Mucosa of descending colon (tissue), 3 donors: Measurements from ENCODE around the gene MARK3. TPM values are rescaled to one million over a fixed set of nuclear protein-coding genes. Genes with fewer than 3 reads are reported as not detected.
A peak's percentile ranks its signal among the peaks of the same experiment; 100 is the strongest.

Experiments used
- ATAC-seq: fragments of 200-7000 bp; cut with Tn5 transposase; one replicate; pipeline ENCODE4 v1.9.1; 2020; ENCODE audit warnings: mild to moderate bottlenecking, moderate library complexity
- DNase-seq, 3 donors: peaks; one replicate each; pipeline ENCODE4 v3.0.0-alpha.2; 2020
- H3K36me3 ChIP-seq: fragments of 200-600 bp; one replicate; pipeline ENCODE4 v1.8.0; 2021; ENCODE audit warnings: low read depth, mild to moderate bottlenecking
- H3K4me1 ChIP-seq: fragments of 200-600 bp; one replicate; pipeline ENCODE4 v1.8.0; 2021; ENCODE audit warnings: low read depth, mild to moderate bottlenecking
- H3K4me3 ChIP-seq: fragments of 200-600 bp; one replicate; pipeline ENCODE4 v1.8.0; 2021; ENCODE audit warnings: mild to moderate bottlenecking
- H3K9me3 ChIP-seq: fragments of 200-600 bp; one replicate; pipeline ENCODE4 v1.8.0; 2021; ENCODE audit warnings: mild to moderate bottlenecking
- CTCF ChIP-seq: fragments of 200-600 bp; IDR thresholded peaks from one replicate; pipeline ENCODE4 v1.8.0; 2022; ENCODE audit warnings: antibody characterized with exemption, mild to moderate bottlenecking
- intact Hi-C, 2 donors: fragments of 100-400 bp; cut with DNase I in 1 of 2; cut with micrococcal nuclease in 1 of 2; formaldehyde crosslinking; loops; one replicate each; pipeline versions ENCODE4 v1.11.0 to v1.11.1; 2022; cut with DNase I, micrococcal nuclease
- total RNA-seq, 3 donors: library from RNA; stranded (reverse); fragmentation: NEBNext Ultra II Directional in 2 of 3; extraction: Animal tissue kit (Norgen Biotek cat#: 25700) in 2 of 3; gene quantifications; one replicate each; pipeline versions ENCODE4 v1.2.1 to v1.2.4, GENCODE V29; 2021 to 2023
- donor health status: DM: no; HTN: no; CAD: no; lungs with moderate emphysema.
- donor health status: DM: no; HTN: no; CAD: no.
- donor health status: DM: no; HTN: yes; CAD: no.

Gene MARK3
- total RNA-seq, 3 donors from 2014 or later, result 60.8 to 85.7 (median 66.8) TPM

GRCh38 chr14:103526914-103527248 is 141.7 kb downstream of the MARK3 start:
- no peaks in the 10 kb centered on the region for H3K9me3 ChIP-seq
- peaks cover 52% of the 10 kb centered on the region for H3K4me1 ChIP-seq
- ATAC-seq (no peak), DNase-seq (no peak)
- intact Hi-C loops, result no loop called here
- H3K4me3 ChIP-seq, result no peak overlapping the region
- TF ChIP-seq CTCF, result no peak
- H3K36me3 ChIP-seq, result no peaks in the 10 kb centered on the region

GRCh38 chr14:103527408-103528145 is 142.4 kb downstream of the MARK3 start:
- intact Hi-C loops, result no loop called here
- peak; percentile 1 for ATAC-seq
- DNase-seq, result peak in 1 of 3 donors; percentile 40
- Histone ChIP-seq H3K4me3 (no peak overlapping the region), H3K9me3 (no peaks in the 10 kb centered on the region), H3K4me1 (peaks cover 52% of the 10 kb centered on the region), H3K36me3 (no peaks in the 10 kb centered on the region)
- TF ChIP-seq CTCF, result no peak

GRCh38 chr14:103528146-103528586 is 143.0 kb downstream of the MARK3 start:
- DNase-seq (peak in 2 of 3 donors; percentile 66 to 75), ATAC-seq (peak; percentile 66)
- intact Hi-C loops, result no loop called here
- Histone ChIP-seq H3K36me3 (no peaks in the 10 kb centered on the region), H3K9me3 (no peaks in the 10 kb centered on the region), H3K4me3 (peak overlapping the region; percentile 68), H3K4me1 (peaks cover 48% of the 10 kb centered on the region)
- TF ChIP-seq CTCF, result no peak

GRCh38 chr14:103528587-103529382 is 143.6 kb downstream of the MARK3 start, which contains the start of gene TRMT61A:
Gene TRMT61A (plus strand): TSS chr14:103529196. CDS start chr14:103529979, 783 bp downstream.
- intact Hi-C loops, result no loop called here

More at GRCh38 chr14:103528587-103529382, 143.6 kb downstream of the MARK3 start, which contains the start of gene TRMT61A:
- Histone ChIP-seq H3K4me3 (peak within 1 kb of the TSS; percentile 68), H3K4me1 (peaks cover 46% of the 10 kb centered on the region), H3K9me3 (no peaks in the 10 kb centered on the region), H3K36me3 (no peaks in the 10 kb centered on the region)
- TF ChIP-seq CTCF, result no peak
- ATAC-seq, result peak; percentile 89
- DNase-seq, result peak; percentile 91 to 93 (median 91)
